HG03103 (cell line): Measurements from ENCODE around the gene GCNT4.
"Not testable (repeated sequence)": the region's sequence is repeated elsewhere in the genome, so short reads cannot be mapped to it uniquely, and the experiment has no call there.

Experiments used
- ATAC-seq: cut with Tn5 transposase; IDR thresholded peaks from one replicate; pipeline ENCODE4 v1.9.1; 2021; ENCODE audit warnings: low read depth; ENCODE audit not compliant: unreplicated experiment

GCNT4 gene, protein sequence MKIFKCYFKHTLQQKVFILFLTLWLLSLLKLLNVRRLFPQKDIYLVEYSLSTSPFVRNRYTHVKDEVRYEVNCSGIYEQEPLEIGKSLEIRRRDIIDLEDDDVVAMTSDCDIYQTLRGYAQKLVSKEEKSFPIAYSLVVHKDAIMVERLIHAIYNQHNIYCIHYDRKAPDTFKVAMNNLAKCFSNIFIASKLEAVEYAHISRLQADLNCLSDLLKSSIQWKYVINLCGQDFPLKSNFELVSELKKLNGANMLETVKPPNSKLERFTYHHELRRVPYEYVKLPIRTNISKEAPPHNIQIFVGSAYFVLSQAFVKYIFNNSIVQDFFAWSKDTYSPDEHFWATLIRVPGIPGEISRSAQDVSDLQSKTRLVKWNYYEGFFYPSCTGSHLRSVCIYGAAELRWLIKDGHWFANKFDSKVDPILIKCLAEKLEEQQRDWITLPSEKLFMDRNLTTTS

DNA sequence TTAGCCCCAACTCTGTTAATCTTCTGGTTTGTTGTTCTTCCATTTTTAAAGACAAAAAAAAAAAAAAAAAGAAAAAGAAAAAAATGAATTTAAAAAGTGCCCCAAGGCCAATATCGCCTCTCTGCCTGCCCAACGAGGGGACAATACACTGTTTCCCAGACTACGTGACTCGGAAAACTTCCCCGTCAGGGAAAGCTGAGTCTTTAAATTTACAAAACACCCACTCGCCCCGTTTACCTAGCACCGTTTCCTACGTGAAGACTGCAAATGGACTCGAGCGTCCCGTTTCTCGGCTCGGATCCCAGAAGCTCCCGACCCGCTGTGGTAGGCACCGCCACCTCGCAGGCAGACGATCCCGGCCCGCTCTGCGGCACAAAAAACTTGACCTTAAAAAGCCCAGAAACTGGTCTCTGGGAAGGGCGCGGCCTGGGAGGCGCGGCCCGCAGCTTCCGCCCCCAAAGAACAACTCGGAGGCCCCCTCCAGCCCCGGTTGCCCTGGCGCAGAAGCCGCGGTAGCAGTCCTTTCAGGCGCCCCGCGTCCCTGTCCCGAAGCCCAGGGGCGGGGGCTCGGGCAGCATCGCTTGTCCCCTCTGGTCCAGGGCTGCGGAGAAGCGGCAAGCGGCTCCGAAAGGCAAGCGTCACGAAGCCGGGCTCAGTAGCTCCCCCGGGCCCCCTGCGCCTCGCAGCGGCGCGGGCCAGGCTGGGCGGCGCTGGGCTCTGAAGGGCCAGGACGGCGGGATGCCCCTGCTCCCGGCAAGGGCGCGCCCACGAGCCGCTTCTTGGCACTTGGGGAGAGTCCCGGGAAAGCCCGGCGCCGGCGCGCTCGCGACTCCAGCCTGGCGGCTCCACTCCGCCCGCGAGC lies at the start of gene GCNT4:
Gene GCNT4 (minus strand): TSS at position 367 of the 862 bp plus-strand sequence. CDS start 22,521 bp downstream, outside the sequence.
- ATAC-seq = no peak

DNA sequence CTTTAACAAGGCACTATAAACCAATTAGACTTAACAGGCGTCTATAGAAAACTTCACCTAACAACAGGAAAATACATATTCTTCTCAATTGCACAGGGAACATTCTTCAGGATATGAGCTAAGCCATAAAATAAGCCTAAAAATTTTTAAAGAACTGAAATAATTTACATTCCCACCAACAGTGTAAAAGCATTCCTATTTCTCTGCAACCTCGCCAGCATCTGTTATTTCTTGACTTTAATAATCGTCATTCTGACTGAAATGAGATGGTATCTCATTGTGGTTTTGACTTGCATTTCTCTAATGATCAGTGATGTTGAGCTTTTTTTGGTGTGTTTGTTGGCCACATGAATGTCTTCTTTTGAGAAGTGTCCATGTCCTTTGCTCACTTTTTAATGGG lies 43.6 kb upstream of the GCNT4 start:
- not testable (repeated sequence) for ATAC-seq

DNA sequence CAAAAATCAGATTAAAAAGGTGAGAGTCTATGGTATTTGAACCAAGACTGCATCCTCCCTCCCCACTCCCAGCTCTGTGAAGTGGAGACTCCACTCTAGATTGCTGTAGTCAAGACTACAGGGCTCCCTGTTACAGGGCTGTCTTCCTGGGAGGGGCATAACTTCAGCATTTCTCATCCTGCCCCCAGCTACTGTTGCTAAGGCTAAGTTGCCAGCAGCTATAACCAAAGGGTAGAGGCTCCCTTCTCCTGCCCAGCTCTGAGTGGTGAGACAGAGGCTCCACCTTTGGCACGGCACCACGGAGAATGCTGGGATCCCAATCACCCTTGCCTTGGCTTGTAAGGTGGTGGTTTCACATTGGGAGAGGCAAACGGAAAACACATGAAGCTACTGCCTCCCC lies 39.2 kb upstream of the GCNT4 start:
- no peak for ATAC-seq

DNA sequence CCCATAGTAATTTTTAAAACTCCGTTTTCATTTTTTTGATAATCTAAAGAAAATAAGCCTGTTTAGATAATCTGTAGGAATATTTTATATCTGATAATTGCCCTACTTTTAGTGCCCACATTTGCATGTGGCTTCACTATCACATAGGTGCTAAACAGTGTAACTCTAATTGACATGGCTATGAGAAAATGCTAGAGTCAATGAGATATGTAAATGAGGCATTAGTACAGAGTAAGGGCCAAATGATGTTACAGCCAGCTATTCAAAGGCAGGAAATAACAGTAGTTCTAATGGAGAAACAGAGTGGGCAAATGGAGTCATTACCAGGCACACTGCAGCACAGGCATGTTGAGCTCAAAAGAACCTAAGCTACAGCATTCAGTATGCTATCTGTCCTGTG lies 37.3 kb upstream of the GCNT4 start:
- no peak for ATAC-seq

DNA sequence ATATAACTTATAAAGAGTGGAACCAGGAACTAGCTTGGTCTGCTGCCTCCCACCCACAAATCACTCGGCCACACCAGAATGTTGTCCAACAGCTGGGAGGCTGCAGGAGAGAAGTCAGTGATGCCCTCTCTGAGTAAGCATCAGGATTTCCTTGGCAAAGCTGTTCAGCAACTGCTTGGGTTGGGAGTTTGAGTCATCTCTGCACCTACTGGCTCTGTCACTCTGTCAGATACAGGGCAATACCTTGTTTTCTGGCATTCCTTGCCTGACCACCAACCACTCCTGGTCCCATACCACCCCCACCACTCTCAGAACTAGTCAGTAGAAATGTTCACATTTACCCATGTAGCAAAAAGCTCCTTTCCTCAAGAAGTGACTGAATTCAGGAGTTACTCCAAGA lies 36.8 kb upstream of the GCNT4 start:
- ATAC-seq = no peak

DNA sequence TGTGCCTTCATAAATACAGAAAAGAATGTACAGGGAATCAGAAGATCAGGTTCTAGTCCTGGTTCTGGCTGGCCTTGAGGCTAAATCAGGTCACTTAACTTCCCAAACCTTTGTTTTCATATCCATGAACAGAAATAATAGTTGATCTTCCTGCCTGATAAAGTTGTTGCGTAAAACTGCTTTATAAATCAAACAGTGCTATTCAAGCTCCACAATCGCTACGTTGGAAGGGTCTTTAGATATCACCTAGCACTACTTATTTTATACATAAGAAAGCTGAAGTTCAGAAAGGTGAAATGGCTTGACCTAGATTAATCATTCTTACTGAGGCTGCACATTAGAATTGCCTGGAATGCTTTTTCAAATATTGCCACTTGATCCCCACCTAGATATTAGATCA lies 36.3 kb upstream of the GCNT4 start:
- no peak for ATAC-seq

DNA sequence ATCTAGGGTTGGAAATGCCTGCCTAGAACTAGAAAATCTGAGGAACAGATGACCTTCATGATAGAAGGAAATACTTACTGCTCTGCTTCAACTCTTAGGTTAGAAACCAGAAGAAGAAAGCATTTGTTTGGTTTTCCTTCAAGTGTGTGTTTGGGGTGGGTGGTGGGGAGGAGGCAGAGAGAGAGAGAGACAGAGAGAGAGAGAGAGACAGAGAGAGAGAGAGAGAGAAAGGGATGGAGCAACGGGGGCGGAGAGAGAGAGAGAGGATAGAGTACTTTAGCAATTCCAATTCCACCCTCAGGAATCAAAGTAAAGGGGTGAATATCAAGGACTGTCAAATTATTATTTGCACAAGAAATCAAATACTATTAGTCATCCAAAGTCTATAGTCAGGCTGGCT lies 29.2 kb upstream of the GCNT4 start:
- no peak for ATAC-seq

DNA sequence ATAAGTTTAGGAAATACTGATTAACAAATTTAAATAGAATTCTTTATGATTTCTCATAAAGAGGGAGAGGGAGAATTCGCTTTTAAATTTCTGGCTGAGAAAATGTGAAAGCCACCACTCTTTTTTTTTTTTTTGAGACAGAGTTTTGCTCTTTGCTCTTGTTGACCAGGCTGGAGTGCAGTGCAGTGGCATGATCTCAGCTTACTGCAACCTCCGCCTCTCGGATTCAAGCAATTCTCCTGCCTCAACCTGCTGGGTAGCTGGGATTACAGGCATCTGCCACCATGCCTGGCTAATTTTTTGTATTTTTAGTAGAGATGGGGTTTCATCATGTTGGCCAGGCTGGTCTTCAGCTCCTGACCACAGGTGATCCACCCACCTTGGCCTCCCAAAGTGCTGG lies 27.0 kb upstream of the GCNT4 start:
- ATAC-seq = not testable (repeated sequence)

DNA sequence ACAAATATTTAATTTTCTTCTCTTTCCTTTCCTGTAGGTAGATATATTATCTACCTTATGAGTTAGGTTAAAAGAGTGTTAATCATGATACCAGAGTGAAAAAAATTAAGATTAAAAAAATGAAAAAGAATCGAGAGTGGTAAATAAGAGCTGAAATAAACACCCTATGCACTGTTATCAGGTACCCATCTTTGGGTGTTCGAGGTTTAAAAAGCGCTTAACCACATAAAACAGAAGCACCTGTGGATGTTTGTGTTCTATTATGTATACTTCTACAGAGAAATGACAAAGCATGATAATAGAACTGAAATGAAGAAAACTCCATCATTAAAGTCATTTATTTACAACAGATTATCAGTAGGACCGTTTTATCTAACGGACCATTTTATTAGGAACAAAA lies 25.7 kb upstream of the GCNT4 start:
- no peak for ATAC-seq

DNA sequence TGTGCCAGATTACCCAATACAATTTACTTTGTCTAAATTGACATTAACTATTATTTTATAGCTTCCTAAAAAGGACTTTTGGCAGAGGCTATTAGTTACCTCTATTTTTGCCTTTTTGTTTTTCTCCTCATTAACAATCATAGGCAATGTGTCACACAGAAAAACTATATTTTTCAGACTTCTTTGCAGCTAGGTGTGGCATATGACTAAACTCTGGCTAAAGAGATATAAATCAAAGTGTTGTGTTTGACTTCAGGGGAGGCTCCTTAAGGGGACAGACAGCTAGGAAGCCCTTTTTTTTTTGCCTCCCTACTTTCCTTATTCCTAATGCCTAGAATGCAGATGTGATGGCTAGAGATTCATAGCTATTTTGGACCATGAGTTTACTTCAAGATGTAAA lies 19.7 kb upstream of the GCNT4 start:
- no peak for ATAC-seq

DNA sequence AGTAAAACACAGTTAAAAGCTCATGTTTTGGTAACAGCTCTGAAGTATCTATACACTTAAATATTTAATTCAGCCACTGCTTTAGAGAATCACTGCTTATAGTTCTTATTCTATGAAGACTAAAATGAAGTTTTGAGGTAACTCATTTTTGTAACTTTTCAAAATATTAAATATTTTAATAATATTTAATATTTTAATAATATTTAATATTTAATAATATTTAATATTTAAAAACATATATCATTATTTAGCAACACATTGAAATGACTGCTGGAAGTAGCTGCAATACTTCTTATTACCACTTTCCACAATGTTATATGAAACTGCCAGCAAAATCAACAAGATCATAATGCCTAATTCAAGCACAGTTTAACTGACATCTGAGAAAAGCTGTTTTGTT lies 18.7 kb upstream of the GCNT4 start:
- no peak for ATAC-seq

DNA sequence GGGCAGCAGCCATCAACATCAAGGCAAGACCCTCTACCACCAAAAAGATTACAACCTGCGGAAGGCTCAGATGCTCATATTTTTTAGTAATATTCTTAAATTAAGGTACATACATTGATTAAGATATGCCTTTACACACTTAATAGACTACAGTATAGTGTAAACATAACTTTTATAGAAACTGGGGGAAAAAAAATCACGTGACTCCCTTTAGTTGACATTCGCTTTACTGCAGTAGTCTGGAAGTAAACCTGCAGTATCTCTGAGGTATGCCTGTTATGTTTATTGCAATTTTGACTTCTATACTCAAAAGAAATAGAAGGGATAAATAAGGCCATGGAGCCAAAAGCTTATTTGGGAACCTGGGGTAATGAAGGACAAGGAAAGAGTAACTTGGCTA lies 15.1 kb upstream of the GCNT4 start:
- ATAC-seq = no peak

DNA sequence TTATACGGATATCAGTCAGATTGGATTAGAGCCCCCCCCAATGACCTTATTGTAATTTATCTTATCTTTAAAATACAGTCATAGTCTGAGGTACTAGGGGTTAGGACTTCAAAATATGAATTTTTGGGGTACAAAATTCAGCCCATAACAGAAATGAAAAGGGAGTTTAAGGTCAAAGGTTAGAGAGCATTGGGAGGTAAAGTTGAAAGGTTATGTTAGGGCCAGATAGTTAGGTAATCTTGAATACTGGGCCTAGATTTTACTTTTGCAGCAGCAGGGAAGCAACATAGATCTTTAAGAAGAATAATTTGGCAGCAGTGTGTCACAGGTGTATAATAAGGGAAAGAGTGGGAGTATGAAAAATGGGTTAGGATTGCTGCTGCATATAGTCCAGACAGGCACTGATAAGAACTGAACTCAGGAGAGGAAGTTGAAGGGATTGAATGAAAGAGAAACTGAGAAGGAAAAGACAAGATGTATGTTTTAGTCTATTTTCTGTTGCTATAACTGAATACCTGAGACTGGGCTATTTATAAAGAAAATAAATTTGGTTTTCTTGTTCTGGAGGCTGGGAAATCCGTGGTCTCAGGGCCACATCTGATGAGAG lies 10.7 kb upstream of the GCNT4 start:
- ATAC-seq = no peak

DNA sequence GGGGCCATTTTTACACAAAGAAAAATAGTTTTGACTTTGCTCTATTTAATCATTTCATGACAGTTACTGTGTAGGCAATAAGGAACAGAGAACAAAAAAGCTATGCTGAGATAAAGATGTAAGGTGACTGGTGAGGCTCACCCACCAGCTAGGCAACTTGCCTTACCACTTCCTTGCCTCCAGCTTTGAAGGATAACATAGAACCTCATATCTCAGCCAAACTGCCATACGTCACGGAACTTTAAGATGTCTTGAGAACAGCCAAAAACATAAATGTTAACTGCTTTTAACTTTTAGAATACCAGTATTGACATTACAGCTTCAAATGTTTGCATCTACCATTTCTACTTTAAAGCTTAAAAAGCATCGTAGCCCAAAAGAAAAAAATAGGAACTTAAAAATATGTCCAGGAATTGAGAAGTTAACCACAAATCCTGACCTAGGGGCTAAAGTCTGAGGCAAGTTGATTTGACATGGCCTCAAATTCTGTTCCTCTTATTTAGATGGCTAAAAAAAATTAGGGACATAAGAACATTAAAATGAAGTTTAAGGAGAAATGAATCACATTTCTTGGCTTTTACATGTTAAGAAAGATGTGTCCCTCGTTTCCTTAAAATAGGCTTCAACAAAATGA lies 7.7 kb upstream of the GCNT4 start:
- ATAC-seq = no peak

DNA sequence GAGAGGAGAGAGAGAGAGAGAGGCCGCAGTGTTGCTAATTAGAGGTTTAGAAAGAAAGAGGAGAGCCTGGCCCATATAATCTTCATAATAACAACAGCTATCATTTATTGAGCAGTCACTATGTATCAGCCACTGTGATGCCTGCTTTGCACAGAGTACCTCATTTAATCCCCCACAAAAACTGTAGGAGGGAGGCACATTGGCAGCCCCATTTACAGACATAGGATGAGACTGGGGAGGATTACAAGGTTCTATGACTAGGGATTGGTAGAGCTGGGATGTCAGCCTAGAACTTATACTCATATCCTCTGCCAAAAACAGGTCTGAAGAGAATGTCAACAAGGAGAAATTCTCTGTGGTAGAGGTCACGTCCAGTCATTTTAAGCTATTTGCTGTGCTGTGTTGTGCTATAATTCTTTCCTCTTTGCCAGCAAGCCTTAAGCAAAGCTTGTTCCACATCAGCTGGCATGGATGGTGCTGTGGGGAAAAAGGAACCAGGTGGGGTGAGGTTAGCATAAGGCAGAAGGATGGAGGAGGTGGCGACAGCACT lies 6.7 kb upstream of the GCNT4 start:
- ATAC-seq = no peak

DNA sequence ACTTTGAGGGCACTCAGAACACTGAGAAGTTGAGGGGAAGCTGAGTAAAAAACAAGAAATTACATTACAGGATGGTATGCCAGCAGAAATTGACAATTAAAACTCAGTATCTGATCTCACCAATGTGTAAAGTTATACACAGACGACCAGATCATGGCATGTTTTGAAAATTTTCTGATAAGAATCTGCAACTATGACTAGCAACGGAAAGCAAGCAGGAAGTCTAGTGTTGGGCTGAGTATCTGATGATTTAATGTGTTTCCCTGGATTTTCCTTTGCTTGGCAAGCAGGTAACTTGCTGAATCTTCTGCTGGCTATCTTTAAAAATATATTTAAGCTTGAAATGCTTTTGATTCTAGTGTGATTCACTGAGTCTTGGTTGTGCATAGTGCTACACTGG lies 5.2 kb upstream of the GCNT4 start:
- no peak for ATAC-seq

DNA sequence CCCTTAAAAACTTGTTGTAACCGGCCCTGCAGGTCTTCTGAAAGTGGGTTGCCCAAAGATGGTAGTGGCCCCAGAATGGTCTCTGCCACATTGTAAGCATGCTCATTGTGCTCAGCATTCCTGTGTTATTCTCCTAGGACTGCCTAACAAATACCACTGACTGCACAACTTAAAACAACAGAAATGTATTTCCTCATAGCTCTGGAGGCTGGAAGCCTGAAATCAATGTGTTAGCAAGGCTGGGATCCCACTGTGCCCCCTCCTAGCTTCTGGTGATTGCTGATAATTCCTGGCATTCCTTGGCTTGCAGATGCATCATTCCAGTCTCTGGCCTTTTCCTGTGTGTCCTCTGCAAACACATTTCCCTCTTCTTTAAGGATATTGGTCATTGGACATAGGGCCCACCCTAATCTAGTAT lies 3.4 kb upstream of the GCNT4 start:
- ATAC-seq = no peak

DNA sequence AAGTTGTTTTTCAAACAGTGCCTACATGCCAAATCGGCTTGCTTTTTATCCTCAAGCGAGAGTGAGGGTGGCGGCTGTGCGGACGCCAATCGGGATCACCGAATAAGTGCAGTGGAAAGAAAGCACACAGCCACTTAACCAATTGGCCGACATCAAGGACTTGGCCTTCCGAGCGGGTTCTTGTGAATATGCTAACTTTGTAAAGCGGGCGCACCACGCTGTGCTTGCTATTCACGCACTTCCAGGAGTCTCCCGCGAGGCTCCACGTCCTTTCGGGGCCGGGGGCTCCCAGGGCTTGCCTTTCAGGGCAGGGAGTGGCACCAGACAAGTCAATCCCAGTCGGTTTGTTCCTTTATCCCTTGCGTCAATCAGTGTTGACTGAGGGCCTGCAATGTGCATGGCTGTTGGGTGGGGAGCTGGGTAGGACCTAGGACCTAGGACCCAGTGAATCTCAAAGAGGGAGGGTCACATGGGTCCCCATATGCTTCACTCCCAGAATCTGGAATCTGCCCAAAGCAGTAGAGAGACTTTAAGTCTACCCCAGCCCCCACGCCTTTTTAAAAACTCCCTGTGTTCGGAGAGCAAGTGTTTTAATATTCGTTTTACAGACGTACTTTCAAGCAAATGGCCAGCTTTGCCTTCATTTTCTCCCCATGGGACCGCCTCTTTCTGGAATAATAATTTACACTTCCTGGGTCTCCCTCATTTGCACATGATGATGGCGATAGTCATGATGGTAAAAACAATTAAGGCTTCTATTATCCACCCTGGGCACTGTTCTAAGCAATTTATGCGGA lies 2.0 kb upstream of the GCNT4 start:
- no peak for ATAC-seq

DNA sequence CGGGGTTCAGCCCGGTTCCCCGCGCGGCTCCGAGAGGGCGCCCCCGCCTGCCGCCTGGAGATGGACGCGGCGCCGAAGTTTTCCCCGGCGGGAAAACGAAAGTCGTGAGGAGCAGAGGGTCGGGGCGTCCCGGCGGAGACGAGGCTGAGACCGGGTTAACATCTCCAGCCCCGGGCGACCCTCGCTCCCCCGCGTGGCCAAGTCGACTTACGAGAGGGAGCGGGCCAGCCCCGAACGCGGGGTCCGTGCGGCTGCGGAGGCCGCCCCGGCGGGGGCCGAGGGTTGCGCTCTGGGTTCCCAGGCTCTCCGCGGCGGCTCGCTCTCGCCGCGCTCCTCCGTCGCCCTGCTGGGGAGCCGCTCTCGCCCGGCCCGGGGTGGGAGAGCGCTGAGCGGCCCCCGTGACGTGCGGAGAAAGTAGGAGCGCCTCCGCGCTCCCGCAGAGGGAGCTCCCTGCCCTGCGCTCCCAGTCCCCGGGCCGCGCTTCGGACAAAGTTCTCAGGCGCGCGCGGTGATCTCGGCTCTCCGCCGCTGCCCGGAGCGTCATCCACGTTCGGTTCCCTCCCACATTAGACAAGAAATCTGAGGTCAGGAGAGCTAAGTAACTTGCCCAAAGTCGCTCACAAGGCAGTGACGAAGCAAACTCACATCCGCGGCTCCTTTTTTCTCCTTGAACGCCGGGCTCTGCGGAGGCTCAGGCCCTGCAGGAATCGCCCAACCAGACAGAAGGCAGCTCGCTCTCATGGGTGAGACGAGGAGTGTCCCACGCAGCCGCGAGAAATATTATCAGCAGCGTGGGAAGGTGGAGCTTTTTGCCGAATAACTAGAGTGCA lies 1.2 kb upstream of the GCNT4 start:
- ATAC-seq = no peak
